Measurements from ENCODE around the gene BRK1. TPM values are rescaled to one million over a fixed set of nuclear protein-coding genes. Genes with fewer than 3 reads are reported as not detected.
"Not testable (repeated sequence)": the region's sequence is repeated elsewhere in the genome, so short reads cannot be mapped to it uniquely, and the experiment has no call there.

Gene BRK1
- 198 and 202 TPM in 2 replicates for polyA plus RNA-seq (2011; rRNA removed)
- polyA minus RNA-seq (2011; rRNA and poly(A)+ RNA removed), result 80.3 and 86.7 TPM in 2 replicates

DNA sequence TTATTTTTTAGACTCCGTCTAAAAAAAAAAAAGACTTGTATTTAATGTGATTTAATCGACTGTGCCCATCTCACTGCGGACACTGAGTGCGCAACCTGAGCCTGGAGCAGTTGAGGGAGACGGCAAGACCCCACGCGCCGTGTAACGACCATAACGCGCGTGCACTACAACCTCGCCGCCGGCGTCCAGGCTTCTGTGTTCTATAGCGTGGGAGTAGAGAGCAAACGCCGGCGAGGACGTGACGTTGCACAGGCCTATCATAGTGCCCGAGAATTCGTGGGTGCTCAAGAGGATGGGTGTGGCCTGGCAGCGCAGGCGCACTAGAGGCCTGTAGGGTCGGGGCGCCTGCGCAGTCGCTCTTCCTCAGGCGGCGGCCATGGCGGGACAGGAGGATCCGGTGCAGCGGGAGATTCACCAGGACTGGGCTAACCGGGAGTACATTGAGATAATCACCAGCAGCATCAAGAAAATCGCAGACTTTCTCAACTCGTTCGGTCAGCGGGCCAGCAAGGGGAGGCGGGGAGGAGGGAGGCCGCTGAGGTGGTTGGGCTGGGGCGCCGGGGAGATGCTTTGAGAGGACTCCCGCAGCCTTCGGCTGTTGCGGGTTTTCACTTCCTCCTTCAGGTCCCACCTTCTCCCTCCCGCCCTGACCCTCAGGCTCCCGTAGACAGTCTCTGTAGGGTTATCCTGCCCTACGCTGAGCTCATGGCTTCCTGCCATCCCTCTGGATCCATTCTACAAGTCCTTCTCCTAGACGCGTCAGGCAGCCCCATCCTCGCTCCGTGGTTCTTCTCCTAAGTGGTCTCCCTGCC is at the start of gene BRK1:
TSS of gene BRK1 (plus strand) at position 350 of the 812 bp plus-strand sequence. CDS start at position 377, 27 bp downstream.
- ChIA-PET CTCF (interaction anchor here (0.6 to 1.7 kb wide), 3 partner anchors 148 to 335 kb away, joined by 3 to 8 read pairs (median 4); no protein-coding TSS in a partner anchor), POLR2A (interaction anchor here (0.6 to 0.7 kb wide), 8 partner anchors 12 to 798 kb away, joined by 3 to 6 read pairs (median 3); no protein-coding TSS in a partner anchor)
- no peaks in the 10 kb centered on the region for H3K9me3 ChIP-seq (ENCODE audit: control insufficient read depth, insufficient read depth, low read length)
- H3K4me3 ChIP-seq (ENCODE audit: low read depth, low read length), result peak within 1 kb of the TSS; percentile 70
- peak; percentile 92 for DNase-seq (ENCODE audit: low read depth, low spot score)
- peak within 1 kb of the TSS; percentile 78 for H3K27ac ChIP-seq (ENCODE audit: low read depth, low read length)
- TF ChIP-seq, protein P1, sequence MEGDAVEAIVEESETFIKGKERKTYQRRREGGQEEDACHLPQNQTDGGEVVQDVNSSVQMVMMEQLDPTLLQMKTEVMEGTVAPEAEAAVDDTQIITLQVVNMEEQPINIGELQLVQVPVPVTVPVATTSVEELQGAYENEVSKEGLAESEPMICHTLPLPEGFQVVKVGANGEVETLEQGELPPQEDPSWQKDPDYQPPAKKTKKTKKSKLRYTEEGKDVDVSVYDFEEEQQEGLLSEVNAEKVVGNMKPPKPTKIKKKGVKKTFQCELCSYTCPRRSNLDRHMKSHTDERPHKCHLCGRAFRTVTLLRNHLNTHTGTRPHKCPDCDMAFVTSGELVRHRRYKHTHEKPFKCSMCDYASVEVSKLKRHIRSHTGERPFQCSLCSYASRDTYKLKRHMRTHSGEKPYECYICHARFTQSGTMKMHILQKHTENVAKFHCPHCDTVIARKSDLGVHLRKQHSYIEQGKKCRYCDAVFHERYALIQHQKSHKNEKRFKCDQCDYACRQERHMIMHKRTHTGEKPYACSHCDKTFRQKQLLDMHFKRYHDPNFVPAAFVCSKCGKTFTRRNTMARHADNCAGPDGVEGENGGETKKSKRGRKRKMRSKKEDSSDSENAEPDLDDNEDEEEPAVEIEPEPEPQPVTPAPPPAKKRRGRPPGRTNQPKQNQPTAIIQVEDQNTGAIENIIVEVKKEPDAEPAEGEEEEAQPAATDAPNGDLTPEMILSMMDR (IDR thresholded peaks at IDR 0.05; ENCODE audit: low read depth, low read length), result no peak
- H3K27me3 ChIP-seq (ENCODE audit: control insufficient read depth, insufficient read depth, low read length), result no peaks in the 10 kb centered on the region

DNA sequence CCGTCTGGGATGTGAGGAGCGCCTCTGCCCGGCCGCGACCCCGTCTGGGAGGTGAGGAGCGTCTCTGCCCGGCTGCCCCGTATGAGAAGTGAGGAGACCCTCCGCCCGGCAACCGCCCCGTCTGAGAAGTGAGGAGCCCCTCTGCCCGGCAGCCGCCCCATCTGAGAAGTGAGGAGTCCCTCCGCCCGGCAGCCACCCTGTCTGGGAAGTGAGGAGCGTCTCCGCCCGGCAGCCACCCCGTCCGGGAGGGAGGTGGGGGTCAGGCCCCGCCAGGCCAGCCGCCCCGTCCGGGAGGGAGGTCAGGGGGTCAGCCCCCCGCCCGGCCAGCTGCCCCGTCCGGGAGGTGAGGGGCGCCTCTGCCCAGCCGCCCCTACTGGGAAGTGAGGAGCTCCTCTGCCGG is 45.4 kb upstream of the BRK1 start:
- CTCF ChIA-PET; H3K27me3 ChIP-seq (ENCODE audit: control insufficient read depth, insufficient read depth, low read length); H3K27ac ChIP-seq (ENCODE audit: low read depth, low read length); DNase-seq (ENCODE audit: low read depth, low spot score); POLR2A ChIA-PET; H3K4me3 ChIP-seq (ENCODE audit: low read depth, low read length); H3K9me3 ChIP-seq (ENCODE audit: control insufficient read depth, insufficient read depth, low read length): not testable (repeated sequence)

DNA sequence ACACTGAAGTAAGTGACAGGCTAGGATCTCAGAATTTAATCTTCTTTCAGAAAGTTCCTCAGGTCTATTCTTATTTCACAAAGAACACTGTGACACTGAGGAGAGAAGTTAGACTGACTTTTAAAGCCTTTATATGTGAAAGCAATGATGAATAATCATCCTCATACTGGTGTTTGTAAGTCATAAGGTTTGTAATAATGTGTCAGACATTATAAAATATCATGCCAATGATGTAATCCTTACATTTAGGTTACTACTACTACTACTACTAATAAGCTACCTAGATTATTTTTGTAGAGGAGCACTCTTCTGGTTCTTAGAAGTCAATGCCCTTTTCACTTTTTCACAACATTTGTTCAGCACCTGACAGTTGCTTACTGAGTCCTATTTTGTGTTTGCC is 40.8 kb upstream of the BRK1 start:
- H3K9me3 ChIP-seq (ENCODE audit: control insufficient read depth, insufficient read depth, low read length), result no peaks in the 10 kb centered on the region
- H3K27me3 ChIP-seq (ENCODE audit: control insufficient read depth, insufficient read depth, low read length), result no peaks in the 10 kb centered on the region
- TF ChIP-seq, protein P1 (IDR thresholded peaks at IDR 0.05; ENCODE audit: low read depth, low read length), result no peak
- POLR2A ChIA-PET, result interaction anchor here (0.6 kb wide), 1 partner anchor 72 kb away, joined by 5 read pairs; no protein-coding TSS in a partner anchor
- H3K4me3 ChIP-seq (ENCODE audit: low read depth, low read length), result no peak overlapping the region
- H3K27ac ChIP-seq (ENCODE audit: low read depth, low read length), result no peak overlapping the region
- CTCF ChIA-PET, result no interaction called here
- DNase-seq (ENCODE audit: low read depth, low spot score), result no peak

DNA sequence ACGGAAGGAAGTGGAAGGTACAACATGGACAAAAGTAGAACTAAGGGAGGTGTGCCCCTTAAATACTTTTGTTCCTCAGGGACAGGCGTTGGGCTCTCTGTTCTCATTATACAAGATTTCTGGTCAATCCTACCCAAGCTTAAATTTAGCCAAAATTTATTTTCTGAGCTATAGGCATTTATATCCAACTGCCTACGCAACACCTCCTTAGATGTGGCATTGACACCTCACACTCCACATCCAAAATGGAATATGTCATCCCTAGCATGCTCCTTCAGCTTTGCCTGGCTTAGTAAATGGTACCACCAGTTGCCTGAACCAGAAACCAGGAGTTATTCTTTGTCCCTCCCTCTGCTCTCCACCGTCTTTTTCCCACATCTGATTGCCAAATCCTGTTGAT is 33.6 kb upstream of the BRK1 start:
- Histone ChIP-seq H3K4me3 (ENCODE audit: low read depth, low read length) (no peak overlapping the region), H3K9me3 (ENCODE audit: control insufficient read depth, insufficient read depth, low read length) (no peaks in the 10 kb centered on the region), H3K27me3 (ENCODE audit: control insufficient read depth, insufficient read depth, low read length) (no peaks in the 10 kb centered on the region), H3K27ac (ENCODE audit: low read depth, low read length) (no peak overlapping the region)
- ChIA-PET CTCF (no interaction called here), POLR2A (no interaction called here)
- TF ChIP-seq, protein P1 (IDR thresholded peaks at IDR 0.05; ENCODE audit: low read depth, low read length), result no peak
- no peak for DNase-seq (ENCODE audit: low read depth, low spot score)

DNA sequence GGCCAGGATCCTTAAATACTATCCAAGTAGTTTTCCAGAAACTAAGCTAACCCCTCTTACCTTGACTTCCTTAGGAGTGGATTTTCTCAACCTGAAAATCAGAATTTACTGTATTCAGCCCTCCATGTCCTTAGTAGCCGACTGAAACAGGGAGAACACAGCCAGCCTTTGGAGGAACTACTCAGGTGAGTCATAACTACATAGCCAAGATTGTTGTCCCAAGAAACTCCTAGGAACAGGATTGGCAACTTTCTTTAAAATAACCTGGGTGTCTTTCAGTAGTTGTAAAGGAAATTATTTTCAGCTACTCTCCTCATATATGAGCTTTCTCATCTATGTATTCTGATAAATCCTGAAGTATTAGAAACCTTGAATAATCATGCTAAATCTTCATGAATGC is 29.7 kb upstream of the BRK1 start:
- CTCF ChIA-PET, result no interaction called here

More for the DNA sequence above, 29.7 kb upstream of the BRK1 start:
- Histone ChIP-seq H3K27me3 (ENCODE audit: control insufficient read depth, insufficient read depth, low read length) (no peaks in the 10 kb centered on the region), H3K27ac (ENCODE audit: low read depth, low read length) (no peak overlapping the region), H3K4me3 (ENCODE audit: low read depth, low read length) (no peak overlapping the region), H3K9me3 (ENCODE audit: control insufficient read depth, insufficient read depth, low read length) (no peaks in the 10 kb centered on the region)
- POLR2A ChIA-PET, result interaction anchor here (1.6 kb wide), 1 partner anchor 56 kb away, joined by 3 read pairs; the partner anchor contains the start of gene VHL
- TF ChIP-seq, protein P1 (IDR thresholded peaks at IDR 0.05; ENCODE audit: low read depth, low read length), result no peak
- DNase-seq (ENCODE audit: low read depth, low spot score), result no peak

All from AG04450 (cell line).